ENCODE data around the gene SPIB. TPM values are rescaled to one million over a fixed set of nuclear protein-coding genes. Genes with fewer than 3 reads are reported as not detected.

SPIB gene
- total RNA-seq, 2 donors from 2014 or later, result not detected

DNA sequence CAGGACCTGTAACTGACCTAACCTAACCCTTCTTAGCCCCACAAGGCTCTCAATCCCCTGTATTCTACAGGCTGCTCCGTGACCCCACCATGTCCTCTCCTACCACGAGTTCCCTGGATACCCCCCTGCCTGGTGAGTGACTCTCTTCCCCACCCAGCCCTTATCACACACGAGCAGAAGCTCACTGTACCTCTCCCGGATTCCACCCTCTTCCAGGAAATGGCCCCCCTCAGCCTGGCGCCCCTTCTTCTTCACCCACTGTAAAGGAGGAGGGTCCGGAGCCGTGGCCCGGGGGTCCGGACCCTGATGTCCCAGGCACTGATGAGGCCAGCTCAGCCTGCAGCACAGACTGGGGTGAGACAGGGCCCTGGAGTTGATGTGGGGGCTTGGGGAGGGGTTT lies 41.2 kb upstream of the SPIB start:
- Histone ChIP-seq H3K27ac (no peak overlapping the region), H3K4me3 (no peak overlapping the region), H3K36me3 (peaks cover 7 to 33% of the 10 kb centered on the region in 2 donors), H3K4me1 (replicated peaks) (no peaks in the 10 kb centered on the region), H3K9me3 (no peaks in the 10 kb centered on the region), H3K27me3 (replicated peaks; ENCODE audit: insufficient read depth) (no peaks in the 10 kb centered on the region)
- DNase-seq (ENCODE audit: low spot score), result no peak
- intact Hi-C loops (cut with DNase I), result loop anchor here (10.0 kb wide), 1 partner anchor 353 kb away; the partner anchor contains the start of genes VRK3 and ZNF473
- WGBS, result 72% methylated on average over 9 of the region's 9 CpGs
- TF ChIP-seq, protein P1, sequence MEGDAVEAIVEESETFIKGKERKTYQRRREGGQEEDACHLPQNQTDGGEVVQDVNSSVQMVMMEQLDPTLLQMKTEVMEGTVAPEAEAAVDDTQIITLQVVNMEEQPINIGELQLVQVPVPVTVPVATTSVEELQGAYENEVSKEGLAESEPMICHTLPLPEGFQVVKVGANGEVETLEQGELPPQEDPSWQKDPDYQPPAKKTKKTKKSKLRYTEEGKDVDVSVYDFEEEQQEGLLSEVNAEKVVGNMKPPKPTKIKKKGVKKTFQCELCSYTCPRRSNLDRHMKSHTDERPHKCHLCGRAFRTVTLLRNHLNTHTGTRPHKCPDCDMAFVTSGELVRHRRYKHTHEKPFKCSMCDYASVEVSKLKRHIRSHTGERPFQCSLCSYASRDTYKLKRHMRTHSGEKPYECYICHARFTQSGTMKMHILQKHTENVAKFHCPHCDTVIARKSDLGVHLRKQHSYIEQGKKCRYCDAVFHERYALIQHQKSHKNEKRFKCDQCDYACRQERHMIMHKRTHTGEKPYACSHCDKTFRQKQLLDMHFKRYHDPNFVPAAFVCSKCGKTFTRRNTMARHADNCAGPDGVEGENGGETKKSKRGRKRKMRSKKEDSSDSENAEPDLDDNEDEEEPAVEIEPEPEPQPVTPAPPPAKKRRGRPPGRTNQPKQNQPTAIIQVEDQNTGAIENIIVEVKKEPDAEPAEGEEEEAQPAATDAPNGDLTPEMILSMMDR (IDR thresholded peaks at IDR 0.05), result no peak
- TF ChIP-seq POLR2AphosphoS5 (IDR thresholded peaks at IDR 0.05) (no peak), POLR2A (IDR thresholded peaks at IDR 0.05) (no peak)

DNA sequence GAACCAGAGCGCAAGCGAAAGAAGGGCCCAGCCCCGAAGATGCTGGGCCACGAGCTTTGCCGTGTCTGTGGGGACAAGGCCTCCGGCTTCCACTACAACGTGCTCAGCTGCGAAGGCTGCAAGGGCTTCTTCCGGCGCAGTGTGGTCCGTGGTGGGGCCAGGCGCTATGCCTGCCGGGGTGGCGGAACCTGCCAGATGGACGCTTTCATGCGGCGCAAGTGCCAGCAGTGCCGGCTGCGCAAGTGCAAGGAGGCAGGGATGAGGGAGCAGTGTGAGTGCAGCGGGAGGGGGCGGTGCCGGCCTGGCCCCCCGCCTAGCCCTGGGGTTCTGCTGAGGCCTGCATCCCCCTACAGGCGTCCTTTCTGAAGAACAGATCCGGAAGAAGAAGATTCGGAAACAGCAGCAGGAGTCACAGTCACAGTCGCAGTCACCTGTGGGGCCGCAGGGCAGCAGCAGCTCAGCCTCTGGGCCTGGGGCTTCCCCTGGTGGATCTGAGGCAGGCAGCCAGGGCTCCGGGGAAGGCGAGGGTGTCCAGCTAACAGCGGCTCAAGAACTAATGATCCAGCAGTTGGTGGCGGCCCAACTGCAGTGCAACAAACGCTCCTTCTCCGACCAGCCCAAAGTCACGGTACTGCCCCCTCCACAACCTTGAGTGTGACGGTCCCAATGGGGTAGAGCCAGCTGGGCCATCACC lies 40.4 kb upstream of the SPIB start:
- no peak for DNase-seq (ENCODE audit: low spot score)
- H3K36me3 ChIP-seq, result peaks cover 7 to 33% of the 10 kb centered on the region in 2 donors
- no peaks in the 10 kb centered on the region for H3K4me1 ChIP-seq (replicated peaks)
- 92% methylated on average over 36 of the region's 36 CpGs for WGBS
- no peak overlapping the region for H3K27ac ChIP-seq
- H3K27me3 ChIP-seq (replicated peaks; ENCODE audit: insufficient read depth), result no peaks in the 10 kb centered on the region
- TF ChIP-seq, protein P1 (IDR thresholded peaks at IDR 0.05), result no peak
- TF ChIP-seq POLR2A (IDR thresholded peaks at IDR 0.05) (no peak), POLR2AphosphoS5 (IDR thresholded peaks at IDR 0.05) (no peak)
- no peak overlapping the region for H3K4me3 ChIP-seq
- intact Hi-C loops (cut with DNase I), result loop anchor here (10.0 kb wide), 1 partner anchor 354 kb away; the partner anchor contains the start of genes VRK3 and ZNF473
- no peaks in the 10 kb centered on the region for H3K9me3 ChIP-seq

DNA sequence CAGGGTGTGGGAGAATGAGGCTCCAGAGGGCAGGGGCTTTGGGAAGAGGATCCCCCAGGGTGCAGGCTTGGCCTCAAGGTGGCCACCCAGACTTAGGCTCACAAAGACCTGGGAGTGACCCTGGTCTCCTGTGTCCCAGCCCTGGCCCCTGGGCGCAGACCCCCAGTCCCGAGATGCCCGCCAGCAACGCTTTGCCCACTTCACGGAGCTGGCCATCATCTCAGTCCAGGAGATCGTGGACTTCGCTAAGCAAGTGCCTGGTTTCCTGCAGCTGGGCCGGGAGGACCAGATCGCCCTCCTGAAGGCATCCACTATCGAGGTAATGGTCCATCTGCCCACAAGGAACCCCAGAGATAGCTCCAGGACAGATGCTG lies 39.9 kb upstream of the SPIB start:
- H3K27ac ChIP-seq, result no peak overlapping the region
- no peak for DNase-seq (ENCODE audit: low spot score)
- peaks cover 7 to 33% of the 10 kb centered on the region in 2 donors for H3K36me3 ChIP-seq
- 98% methylated on average over 10 of the region's 10 CpGs for WGBS
- no peaks in the 10 kb centered on the region for H3K4me1 ChIP-seq (replicated peaks)
- TF ChIP-seq, protein P1 (IDR thresholded peaks at IDR 0.05), result no peak
- TF ChIP-seq POLR2A (IDR thresholded peaks at IDR 0.05) (no peak), POLR2AphosphoS5 (IDR thresholded peaks at IDR 0.05) (no peak)
- intact Hi-C loops (cut with DNase I), result loop anchor here (10.0 kb wide), 1 partner anchor 354 kb away; the partner anchor contains the start of genes VRK3 and ZNF473
- H3K4me3 ChIP-seq, result no peak overlapping the region
- no peaks in the 10 kb centered on the region for H3K9me3 ChIP-seq
- no peaks in the 10 kb centered on the region for H3K27me3 ChIP-seq (replicated peaks; ENCODE audit: insufficient read depth)

DNA sequence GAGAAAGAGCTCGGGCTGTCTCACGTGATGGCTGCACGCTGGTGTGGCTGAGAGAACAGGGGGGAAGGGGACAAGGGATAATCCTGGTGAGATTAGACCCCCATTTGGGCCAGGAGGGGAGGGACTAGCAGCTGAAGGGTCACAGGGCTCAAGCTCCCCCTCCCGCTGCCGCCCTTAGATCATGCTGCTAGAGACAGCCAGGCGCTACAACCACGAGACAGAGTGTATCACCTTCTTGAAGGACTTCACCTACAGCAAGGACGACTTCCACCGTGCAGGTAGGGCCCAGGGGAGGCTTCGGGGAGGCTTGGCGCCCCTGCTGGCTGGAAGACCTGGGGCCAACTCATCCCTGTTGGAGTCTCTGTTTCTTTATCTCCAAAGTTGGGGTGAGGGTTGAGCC lies 39.1 kb upstream of the SPIB start:
- intact Hi-C loops (cut with DNase I), result loop anchor here (10.0 kb wide), 2 partner anchors 355 to 425 kb away; partner anchors contain the start of genes VRK3 and ZNF473
- peaks cover 7 to 33% of the 10 kb centered on the region in 2 donors for H3K36me3 ChIP-seq
- 88% methylated on average over 11 of the region's 11 CpGs for WGBS

More for the DNA sequence above, 39.1 kb upstream of the SPIB start:
- no peak for DNase-seq (ENCODE audit: low spot score)
- H3K4me1 ChIP-seq (replicated peaks), result no peaks in the 10 kb centered on the region
- H3K27ac ChIP-seq, result no peak overlapping the region
- no peaks in the 10 kb centered on the region for H3K27me3 ChIP-seq (replicated peaks; ENCODE audit: insufficient read depth)
- no peak overlapping the region for H3K4me3 ChIP-seq
- TF ChIP-seq POLR2A (IDR thresholded peaks at IDR 0.05), result no peak
- TF ChIP-seq, protein P1 (IDR thresholded peaks at IDR 0.05), result no peak
- TF ChIP-seq POLR2AphosphoS5 (IDR thresholded peaks at IDR 0.05), result no peak
- no peaks in the 10 kb centered on the region for H3K9me3 ChIP-seq
